ENCODE data around the gene PIEZO2.
"Not testable (repeated sequence)": the region's sequence is repeated elsewhere in the genome, so short reads cannot be mapped to it uniquely, and the experiment has no call there.

The PIEZO2 gene

DNA sequence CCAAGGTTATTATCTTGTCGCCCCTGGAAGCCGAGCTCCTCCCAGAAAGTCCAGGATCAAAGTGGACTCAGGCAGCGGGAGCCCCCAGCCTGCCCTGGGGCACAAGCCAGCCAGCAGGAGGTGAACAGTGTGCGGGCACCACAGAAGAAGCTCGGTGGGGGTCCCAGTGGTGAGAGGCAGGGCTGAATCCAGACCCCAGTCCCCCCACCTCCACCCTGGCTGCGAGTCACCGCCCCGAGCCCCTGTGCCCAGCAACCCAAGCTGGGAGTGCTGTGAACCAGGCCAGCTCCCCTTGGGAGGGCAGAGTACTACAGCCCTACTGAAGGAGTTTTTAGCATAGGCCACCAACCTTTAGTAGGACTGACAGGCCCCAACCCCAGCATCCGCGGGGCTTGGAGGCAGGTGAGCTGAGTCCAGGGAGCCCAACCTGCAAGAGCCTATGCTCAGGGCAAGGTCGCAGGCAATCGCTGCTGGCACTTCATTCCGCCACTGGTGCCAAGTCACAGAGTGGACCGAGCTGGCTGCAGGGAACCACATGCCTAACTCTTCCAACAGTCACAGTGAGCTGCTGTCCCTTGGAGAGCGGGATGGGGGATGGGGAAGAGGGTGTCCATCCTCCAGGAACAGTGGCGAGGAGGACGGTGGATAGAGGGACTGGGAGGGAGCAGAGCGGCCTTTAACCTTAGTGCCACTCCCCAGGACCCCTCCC is 3.0 kb downstream of the PIEZO2 start:
- H3K4me3 ChIP-seq (ENCODE audit: low read length), result no peak overlapping the region
- no peak for DNase-seq (ENCODE audit: low read depth)
- TF ChIP-seq, protein P1, sequence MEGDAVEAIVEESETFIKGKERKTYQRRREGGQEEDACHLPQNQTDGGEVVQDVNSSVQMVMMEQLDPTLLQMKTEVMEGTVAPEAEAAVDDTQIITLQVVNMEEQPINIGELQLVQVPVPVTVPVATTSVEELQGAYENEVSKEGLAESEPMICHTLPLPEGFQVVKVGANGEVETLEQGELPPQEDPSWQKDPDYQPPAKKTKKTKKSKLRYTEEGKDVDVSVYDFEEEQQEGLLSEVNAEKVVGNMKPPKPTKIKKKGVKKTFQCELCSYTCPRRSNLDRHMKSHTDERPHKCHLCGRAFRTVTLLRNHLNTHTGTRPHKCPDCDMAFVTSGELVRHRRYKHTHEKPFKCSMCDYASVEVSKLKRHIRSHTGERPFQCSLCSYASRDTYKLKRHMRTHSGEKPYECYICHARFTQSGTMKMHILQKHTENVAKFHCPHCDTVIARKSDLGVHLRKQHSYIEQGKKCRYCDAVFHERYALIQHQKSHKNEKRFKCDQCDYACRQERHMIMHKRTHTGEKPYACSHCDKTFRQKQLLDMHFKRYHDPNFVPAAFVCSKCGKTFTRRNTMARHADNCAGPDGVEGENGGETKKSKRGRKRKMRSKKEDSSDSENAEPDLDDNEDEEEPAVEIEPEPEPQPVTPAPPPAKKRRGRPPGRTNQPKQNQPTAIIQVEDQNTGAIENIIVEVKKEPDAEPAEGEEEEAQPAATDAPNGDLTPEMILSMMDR (IDR thresholded peaks at IDR 0.05; ENCODE audit: insufficient read depth, low read depth, low read length, missing control alignments), result no peak

DNA sequence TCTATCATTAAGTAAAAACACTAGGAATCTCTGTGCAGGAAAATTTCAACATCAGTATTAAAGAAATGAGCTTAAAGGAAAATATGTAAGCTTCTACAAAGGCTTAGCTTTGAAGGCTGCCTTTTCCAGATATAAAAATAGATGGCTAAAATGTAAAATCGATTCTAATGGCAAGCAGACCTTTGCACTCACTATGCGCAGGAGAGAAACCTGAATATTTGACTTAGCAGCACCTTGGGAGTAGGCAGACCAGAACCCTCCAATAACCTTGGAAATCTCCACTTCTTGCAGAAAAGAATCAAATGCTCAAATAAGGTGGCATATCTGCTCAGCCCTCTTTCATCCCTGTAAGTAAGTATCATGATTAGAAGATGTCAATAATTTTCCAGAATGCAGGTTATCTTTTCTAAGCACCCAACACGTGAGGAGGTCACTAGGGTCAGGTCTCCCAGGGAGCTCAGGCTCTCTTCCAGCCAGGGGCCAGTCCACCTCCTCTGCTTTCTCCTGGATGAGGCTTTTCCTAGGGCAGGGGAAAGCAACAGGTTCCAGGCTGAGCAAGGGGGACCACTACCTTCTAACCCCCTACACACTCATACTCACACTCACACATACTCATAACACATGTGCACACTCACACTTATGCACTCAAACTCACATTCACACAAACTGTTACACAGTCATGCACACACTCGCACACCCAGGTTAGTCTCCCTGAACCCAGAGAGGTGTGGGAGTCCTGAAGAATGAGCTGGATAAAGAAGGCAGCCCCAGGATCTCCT is 3.8 kb downstream of the PIEZO2 start:
- no peak for DNase-seq (ENCODE audit: low read depth)
- TF ChIP-seq, protein P1 (IDR thresholded peaks at IDR 0.05; ENCODE audit: insufficient read depth, low read depth, low read length, missing control alignments), result no peak
- H3K4me3 ChIP-seq (ENCODE audit: low read length), result no peak overlapping the region

DNA sequence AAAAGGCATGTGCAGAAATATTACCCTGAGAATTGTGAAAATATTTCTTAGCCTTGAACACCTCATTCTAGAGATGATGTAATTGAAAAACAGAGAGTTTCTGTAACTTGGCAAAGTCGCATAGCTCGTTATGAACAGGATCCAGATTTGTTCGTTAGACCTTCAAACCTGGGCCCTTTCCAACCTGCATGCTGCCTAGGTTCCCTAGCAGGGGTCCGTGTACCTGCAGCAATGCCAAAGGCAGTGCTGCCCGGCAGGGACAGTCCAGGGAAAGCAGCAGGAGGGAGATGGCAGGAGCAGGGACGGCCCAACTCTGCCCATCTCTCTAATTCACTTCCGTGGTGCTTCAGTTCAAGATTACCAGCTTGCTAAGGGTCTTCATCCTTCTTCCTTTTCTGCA is 12.0 kb downstream of the PIEZO2 start:
- TF ChIP-seq, protein P1 (IDR thresholded peaks at IDR 0.05; ENCODE audit: insufficient read depth, low read depth, low read length, missing control alignments), result no peak
- no peak for DNase-seq (ENCODE audit: low read depth)
- no peak overlapping the region for H3K4me3 ChIP-seq (ENCODE audit: low read length)

DNA sequence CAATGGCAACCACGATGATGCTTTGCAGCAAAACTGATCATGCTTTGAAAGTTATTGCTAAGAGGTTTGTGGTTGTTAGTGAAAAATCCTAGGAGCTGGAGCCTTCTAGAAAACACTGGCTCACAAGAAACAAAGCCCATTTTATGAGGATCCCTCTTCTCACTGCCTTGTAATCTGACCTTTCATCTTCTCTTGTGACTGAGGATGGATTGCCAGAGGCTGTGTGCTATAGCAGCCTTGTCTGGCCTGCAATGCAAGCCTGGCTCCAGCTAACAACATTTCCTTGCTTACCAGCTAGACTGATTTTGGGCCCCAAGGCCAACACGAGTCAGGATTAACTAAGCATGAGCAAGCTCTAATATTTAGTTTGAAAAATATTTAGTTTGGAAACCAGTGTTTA is 13.1 kb downstream of the PIEZO2 start:
- no peak for DNase-seq (ENCODE audit: low read depth)
- TF ChIP-seq, protein P1 (IDR thresholded peaks at IDR 0.05; ENCODE audit: insufficient read depth, low read depth, low read length, missing control alignments), result no peak
- H3K4me3 ChIP-seq (ENCODE audit: low read length), result no peak overlapping the region

DNA sequence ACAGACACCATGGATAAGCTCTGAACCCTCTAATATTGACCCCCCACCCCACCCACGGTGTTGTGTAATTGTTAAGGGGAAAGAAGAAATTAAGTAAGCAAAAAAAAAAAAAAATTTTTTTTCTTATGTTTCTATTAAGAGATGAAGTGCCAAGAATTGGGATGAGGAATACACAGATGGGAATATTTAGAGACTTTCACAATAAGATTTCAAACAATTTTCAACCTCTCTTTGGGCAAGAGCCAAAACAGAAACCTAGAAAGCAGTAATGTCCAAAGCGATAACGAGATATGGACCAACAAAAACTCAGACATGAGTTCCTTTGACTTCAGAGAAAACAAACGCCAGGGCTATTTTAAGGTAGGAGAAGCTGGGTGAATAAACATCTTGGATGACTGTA is 14.4 kb downstream of the PIEZO2 start:
- DNase-seq (ENCODE audit: low read depth), result no peak
- TF ChIP-seq, protein P1 (IDR thresholded peaks at IDR 0.05; ENCODE audit: insufficient read depth, low read depth, low read length, missing control alignments), result no peak

DNA sequence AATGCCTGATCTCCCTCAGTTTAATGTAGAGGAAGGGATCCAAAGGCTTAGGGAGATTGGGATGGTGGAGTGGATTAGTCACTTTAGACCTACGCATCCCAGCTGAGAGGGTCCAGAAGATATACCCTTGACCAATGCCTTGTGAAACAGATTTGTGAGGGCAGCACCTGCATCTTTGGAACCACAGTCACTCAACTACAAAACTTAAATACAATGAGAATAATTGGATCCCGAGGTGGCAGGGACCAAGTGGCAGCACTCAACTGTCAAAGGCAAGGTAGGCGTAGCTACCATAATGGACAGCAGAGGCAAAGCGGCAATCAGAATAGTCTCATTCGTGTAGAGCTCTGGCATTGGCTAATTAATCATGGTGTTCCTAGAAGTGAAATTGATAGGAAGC is 20.3 kb downstream of the PIEZO2 start:
- DNase-seq (ENCODE audit: low read depth); H3K4me3 ChIP-seq (ENCODE audit: low read length): not testable (repeated sequence)

More for the DNA sequence above, 14.4 kb downstream of the PIEZO2 start:
- no peak overlapping the region for H3K4me3 ChIP-seq (ENCODE audit: low read length)

DNA sequence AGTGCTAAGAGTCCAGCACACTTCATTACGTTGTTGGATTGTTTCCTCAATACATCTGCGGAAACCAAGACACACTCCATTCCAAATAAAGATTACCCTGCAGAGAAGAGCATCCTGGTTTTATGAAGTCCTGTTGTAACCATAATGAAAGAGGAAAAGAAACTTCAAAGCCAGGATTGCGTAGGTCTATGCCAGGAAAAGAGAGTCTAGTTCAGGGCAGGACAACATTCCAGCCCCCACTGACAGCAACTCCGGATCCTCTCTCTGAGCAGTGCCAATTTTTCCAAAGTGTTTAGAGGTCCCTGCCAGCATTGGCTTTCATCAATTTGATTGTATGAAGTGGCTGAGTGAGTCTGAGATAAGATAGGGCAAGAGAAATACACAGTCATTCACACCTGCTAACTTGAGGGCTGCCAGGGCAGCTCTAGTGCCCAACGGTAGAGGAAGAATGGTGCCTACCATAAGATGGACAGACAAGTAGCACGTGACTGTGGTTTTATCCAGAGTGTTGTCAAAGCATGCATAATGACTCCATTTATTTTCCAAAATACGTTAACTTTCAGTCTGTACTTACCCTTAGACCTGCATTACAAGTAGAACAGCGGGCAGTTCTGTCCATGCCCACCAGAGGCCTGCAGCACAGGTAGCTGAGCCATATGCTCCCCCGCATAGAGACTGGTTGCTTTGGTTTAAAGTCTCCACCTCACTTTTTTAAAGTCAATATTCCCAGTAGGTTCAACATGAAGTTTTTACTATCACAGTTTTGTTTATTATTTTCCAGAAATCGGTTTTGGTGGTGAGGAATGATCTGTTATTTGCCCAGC is 23.7 kb downstream of the PIEZO2 start:
- TF ChIP-seq, protein P1 (IDR thresholded peaks at IDR 0.05; ENCODE audit: insufficient read depth, low read depth, low read length, missing control alignments), result no peak
- H3K4me3 ChIP-seq (ENCODE audit: low read length), result no peak overlapping the region
- no peak for DNase-seq (ENCODE audit: low read depth)
